GM19193 (cell line): Measurements from ENCODE around the gene MAMLD1.

Source experiments
- POLR2A ChIP-seq: IDR thresholded peaks from 4 replicates; pipeline ENCODE4 v1.6.1; 2011; ENCODE audit not compliant: insufficient read depth, insufficient read length; ENCODE audit errors: extremely low read depth

Gene MAMLD1

GRCh38 chrX:150410513-150410912, 47.4 kb downstream of the MAMLD1 start:
- no peak for TF ChIP-seq POLR2A

DNA sequence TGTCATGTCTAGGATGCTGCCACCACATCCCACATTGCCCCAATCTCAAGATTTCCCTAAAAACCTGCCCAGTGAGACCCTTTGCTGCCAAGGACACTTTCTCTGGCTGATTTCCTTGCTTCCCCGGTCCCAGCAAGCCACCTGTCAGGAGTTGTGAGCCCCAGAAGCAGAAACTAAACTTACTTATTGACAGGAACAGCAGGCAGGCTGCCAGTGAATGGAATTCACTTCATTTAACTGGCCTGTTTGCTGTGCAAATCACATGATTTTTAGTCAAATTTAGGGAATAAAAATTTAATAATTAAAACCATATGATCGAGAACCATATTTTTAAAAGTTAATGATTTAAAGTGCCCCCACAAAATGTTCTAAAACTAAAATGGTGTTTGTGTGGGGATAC, 48.5 kb downstream of the MAMLD1 start:
- TF ChIP-seq POLR2A: no peak

GRCh38 chrX:150414228-150414627, 51.1 kb downstream of the MAMLD1 start:
- no peak for TF ChIP-seq POLR2A

GRCh38 chrX:150416469-150416868, 53.4 kb downstream of the MAMLD1 start:
- TF ChIP-seq POLR2A: no peak

DNA sequence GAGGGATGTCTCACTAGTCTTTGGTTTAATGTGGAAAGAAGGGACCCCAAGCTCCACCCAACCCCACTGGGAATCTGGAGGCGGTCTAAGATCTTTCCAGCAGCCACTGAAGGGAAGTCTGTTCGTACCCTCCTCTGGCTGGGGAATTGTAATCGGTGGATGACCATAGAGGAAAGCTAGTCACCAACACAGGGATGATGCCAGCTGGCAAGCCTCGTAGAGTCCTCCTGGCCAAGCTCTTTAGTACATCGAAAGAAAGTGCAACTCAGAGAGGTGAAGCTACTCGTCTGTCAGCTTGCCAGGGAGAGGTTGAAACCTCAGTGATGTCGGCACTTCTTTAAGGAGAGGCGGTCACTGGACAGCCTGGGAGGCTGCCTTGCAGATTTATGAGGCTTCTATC, 58.7 kb downstream of the MAMLD1 start:
- TF ChIP-seq POLR2A: no peak

DNA sequence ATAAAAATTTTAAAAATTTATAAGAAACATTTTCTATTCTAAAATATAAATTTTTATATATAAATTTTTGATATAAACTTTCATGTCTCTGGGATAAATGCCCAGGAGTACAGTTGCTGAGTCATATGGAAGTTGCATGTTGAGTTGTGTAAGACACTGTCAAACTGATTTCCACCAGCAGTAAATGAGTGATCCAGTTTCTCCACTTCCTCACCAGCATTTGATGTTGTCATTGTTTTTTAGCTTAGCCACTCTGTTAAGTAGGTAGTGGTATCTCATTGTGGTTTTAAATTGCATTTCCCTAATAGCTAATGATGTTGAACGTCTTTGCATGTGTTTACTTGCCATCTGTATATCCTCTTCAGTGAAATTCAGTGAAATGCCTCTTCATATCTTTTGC, 66.5 kb downstream of the MAMLD1 start:
- TF ChIP-seq POLR2A: no peak

DNA sequence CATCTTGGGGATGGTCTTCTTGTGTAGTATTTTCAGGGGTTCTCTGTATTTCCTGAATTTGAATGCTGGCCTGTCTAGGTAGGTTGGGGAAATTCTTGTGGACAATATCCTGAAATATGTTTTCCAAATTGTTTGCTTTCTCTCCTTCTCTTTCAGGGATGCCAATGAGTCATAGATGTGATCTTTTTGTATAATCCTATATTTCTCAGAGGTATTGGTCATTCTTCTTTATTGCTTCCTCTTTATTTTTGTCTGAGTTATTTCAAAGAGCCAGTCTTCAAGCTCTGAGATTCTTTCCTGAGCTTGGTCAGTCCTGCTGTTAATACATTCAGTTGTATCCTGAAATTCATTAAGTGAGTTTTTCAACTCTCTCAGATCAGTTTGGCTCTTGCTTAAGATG, 73.1 kb downstream of the MAMLD1 start:
- TF ChIP-seq POLR2A: no peak

DNA sequence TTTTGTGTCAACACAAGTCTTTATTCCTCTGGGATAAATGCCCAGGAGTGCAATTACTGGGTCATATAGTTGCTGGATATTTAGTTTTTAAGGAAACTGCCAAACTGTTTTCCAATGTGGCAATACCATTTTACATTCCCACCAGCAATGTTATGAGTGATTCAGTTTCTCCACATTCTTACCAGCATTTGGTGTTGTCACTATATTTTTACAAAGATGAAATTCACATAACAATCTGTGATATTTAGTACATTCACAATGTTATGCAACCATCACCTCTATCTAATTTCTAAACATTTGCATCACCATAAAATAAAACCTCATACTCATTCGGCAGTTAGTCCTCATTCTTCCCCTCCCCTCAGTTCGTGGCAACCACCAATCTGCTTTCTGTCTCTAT, 75.0 kb downstream of the MAMLD1 start:
- TF ChIP-seq POLR2A: no peak

DNA sequence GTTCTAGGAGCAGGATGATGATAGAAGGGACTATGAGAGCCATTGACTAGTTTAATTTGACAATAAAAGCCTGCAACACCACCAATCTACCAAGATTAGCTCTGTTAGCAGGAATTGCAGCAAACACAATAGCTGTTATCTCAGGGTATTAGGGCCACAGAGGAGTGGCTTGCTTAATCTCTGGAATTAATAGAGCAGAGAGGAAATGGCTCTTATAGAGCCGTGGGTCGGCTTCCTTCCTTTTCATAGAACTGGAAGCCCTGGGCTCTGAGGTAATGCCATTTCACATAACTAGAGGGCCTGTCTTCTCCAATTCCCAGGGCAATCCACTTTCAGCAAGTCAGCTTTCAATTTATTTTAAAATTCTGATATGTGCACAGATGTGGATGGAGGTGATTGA, 83.0 kb downstream of the MAMLD1 start:
- TF ChIP-seq POLR2A: no peak

DNA sequence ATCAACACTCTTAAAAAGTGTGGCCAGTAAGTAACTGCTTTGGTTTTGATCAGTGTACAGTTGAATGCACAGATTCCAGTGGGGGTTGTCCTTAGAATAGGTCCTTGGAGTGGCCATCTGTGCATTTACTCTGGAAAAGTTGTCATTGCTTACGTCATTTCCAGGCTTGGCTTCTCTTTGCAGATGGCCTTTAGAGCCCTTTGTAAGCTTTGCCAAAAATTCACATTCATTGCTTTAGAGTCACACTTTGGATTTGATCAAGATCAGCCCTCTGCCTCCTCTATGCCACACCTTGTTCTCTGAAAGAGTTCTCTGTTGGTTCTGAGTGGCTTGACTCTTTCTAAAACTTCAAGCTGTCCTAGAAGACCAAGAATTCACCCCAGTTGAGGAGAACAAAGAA, 83.9 kb downstream of the MAMLD1 start:
- TF ChIP-seq POLR2A: no peak

DNA sequence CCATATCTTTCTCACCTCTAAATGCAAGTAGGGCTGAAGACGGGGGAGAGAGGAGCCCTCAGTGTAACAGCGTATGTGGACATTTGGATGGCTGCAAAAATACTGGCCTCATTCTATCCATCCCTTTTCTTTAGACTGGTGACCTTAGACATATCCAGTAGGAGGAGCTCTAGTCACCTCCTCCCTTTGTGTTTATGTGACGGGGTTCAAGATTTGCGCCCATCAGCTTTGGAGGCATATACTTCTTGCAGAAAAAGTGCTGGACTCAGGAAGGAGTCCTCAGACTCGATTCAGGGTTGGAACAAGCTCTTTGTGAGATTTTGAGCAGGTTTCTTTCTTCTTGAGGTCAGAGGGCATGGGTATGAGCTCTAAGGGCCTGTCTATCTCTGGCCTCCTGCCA, 86.2 kb downstream of the MAMLD1 start:
- no peak for TF ChIP-seq POLR2A

DNA sequence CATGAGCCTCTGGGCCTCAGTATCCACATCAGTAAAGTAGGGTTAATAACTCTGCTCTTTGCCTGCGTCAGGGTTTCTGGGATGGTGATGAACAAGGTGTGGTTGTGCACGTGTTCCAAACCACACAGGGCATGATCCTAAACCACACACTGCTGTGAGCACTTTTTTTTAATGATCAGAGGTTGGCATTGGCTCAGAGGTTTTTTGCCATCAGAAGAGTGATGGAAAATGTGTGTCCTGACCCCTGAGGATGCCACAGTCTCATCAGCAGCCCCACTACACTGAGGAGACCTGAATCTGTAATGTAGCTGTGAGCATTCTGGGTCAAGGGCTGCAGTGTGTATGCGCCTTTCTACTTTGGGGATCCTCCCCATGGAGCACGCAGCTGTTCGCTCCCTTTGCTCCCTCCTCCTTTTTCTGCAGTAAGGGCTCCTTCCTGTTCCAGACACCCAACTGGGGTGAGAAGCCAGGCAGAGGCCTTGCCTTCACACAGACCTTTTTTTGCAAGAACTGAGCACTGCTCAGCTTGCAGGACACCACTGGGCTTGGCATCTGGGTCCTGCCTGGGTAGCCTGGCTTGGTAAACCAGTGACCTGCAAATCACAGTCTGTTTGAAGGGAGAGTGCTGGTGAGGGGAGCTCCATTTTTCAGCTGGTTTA, 87.5 kb downstream of the MAMLD1 start:
- no peak for TF ChIP-seq POLR2A

DNA sequence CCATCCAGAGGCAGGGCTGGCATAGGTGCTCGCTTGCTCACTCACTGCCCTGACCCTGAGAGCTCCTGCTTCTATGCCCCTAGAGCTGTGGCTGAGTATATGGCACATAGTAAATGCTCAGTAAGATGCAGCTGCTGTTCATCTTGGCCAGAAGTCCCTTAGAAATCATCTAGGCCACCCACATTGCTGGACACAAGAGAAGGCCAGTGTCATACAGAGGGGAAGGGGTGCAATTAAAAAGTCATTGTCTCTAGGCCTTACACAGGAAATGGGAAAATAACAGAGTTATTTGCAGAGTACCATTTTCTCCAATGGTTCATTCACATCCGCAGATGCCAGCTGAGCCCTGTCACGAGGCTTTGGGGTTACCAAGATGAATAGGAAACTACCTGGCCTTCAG, 88.8 kb downstream of the MAMLD1 start:
- no peak for TF ChIP-seq POLR2A

DNA sequence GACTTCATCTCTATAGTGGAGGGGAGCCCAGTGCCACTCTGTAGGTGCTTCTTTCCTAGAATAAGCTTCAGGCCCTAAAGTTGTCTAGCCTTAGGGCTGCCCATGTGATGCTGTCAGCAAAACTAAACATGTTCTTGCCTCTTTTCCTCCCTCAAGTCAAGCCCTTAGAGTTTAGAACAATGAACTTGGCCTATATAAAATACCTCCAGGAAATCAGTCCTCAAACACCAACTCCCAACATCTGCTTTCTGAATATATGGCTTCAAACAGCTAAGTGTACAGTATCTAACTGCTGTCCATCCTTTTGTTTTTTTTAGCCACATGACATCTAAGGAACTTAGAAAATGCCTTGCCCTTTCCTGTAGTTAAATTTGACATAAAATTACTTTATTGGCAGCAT, 91.0 kb downstream of the MAMLD1 start:
- TF ChIP-seq POLR2A: no peak

DNA sequence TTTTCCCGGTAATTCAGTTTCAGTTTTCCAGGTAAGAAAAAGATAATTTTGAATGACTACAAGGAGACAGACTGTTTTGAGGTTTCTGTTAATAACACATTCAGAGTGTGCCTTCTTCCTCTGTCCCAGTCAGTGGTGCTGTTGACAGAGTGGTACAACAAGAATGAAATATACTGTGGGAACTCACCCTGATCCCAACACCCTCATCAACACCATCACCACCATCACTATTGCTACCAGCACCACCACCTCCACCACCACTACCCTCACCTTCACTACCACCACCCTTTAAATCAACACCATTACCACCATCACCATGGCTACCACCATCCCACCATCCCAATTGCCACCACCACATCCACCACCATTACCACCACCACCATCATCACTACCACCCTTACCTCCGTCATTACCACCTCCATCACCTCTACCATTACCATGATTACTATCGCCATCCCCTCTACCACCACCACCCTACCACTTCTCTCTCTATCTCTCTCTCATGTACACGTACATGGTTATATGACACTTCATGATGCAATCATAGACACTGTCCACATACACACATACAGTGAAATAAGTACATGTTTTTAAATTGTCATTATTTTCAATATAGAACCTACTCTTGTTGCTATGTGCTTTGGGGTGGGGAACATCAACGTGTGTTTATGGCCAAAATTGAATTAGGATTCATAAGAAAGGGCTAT, 91.5 kb downstream of the MAMLD1 start:
- no peak for TF ChIP-seq POLR2A

DNA sequence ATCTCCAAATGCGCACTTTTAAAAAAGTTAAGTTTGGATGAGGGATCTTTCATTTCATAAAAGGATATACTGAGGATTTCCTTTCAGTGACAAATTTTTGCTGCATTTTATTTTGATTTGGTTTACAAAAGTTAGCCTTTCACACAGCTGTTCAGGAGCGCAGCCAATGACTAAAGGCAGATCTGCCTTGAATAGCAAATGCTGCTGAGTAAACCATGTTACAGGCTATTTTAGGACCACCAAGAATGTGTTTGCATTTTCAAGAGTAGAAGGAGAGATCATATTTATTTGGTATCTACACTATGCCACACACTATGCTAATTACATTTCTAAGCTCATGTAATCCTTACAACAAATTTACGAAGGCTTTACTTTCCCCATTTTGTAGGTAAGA, 92.1 kb downstream of the MAMLD1 start:
- TF ChIP-seq POLR2A: no peak
